ENCODE data around the gene TSPAN18. TPM values are rescaled to one million over a fixed set of nuclear protein-coding genes. Genes with fewer than 3 reads are reported as not detected.

The TSPAN18 gene
- total and polyA plus RNA-seq, 2 of the 4 experiments (the other 2 are of a cell fraction): 0.36 to 1.1 TPM

GRCh38 chr11:44944853-44945235 is 218.1 kb downstream of the TSPAN18 start:
- no peak overlapping the region for H2AK5ac ChIP-seq (ENCODE audit: low read depth, low read length)
- no peak overlapping the region for H2BK20ac ChIP-seq (ENCODE audit: low read depth, low read length)
- intact Hi-C loops (cut with micrococcal nuclease): no loop called here
- H4K5ac ChIP-seq (ENCODE audit: low read depth, low read length): no peak overlapping the region
- H2BK120ac ChIP-seq (ENCODE audit: low read depth, low read length): no peak overlapping the region
- H3K9me1 ChIP-seq (ENCODE audit: insufficient read depth, low read length): peaks cover 7% of the 10 kb centered on the region
- peak overlapping the region; percentile 52 for H2AK9ac ChIP-seq (replicated peaks; ENCODE audit: low read depth, low read length, poor library complexity)
- no peak overlapping the region for H4K91ac ChIP-seq (ENCODE audit: insufficient read depth, low read depth, low read length)
- H3K4me1 ChIP-seq (ENCODE audit: control insufficient read depth, insufficient read depth, low read length): peaks cover 2% of the 10 kb centered on the region; the same call in 1 of the 2 replicates
- dilution Hi-C loops (cut with HindIII; ENCODE audit: low sequenced_read_pairs, unreplicated experiment): no loop called here
- POLR2A ChIA-PET (ENCODE audit: unreplicated experiment): no interaction called here
- no peak overlapping the region for H3K18ac ChIP-seq (ENCODE audit: low read depth, low read length)
- no peak overlapping the region for H3K56ac ChIP-seq (ENCODE audit: extremely low read depth, insufficient read depth, low read length)
- H3K27ac ChIP-seq (ENCODE audit: insufficient read depth, low read length): no peak overlapping the region
- H3K36me3 ChIP-seq (ENCODE audit: control insufficient read depth, insufficient read depth, low read length): peaks cover 28% of the 10 kb centered on the region; the same call in 1 of the 2 replicates
- peaks cover 14 to 43% of the 10 kb centered on the region in 2 experiments for H3K79me1 ChIP-seq (ENCODE audit: low read depth in 1 of 2, low read length in 2 of 2)
- H2BK5ac ChIP-seq (ENCODE audit: low read depth, low read length, poor library complexity, severe bottlenecking): no peak overlapping the region
- H3K9me3 ChIP-seq (ENCODE audit: control insufficient read depth, insufficient read depth, low read length): no peaks in the 10 kb centered on the region
- H2AFZ ChIP-seq (replicated peaks; ENCODE audit: low read length, poor library complexity): peak overlapping the region; percentile 38
- ATAC-seq (ENCODE audit: low read depth) (no peak), DNase-seq (no peak)
- no TSS peak for BruUV-seq (replicated peaks)
- CTCF ChIA-PET: interaction anchor here (0.6 to 0.9 kb wide), 2 partner anchors 125 to 161 kb away, joined by 4 read pairs; no protein-coding TSS in a partner anchor
- H3K27me3 ChIP-seq (ENCODE audit: control insufficient read depth, insufficient read depth, low read length): no peaks in the 10 kb centered on the region
- no peak overlapping the region for H3K9ac ChIP-seq (ENCODE audit: low read depth, low read length)
- H4K8ac ChIP-seq (ENCODE audit: low read depth in 2 of 2, low read length in 2 of 2): no peak overlapping the region
- H3K14ac ChIP-seq (replicated peaks; ENCODE audit: low read depth, low read length): no peak overlapping the region
- H4K20me1 ChIP-seq (ENCODE audit: insufficient read depth, low read length): peaks cover 72% of the 10 kb centered on the region
- no peak overlapping the region for H2BK15ac ChIP-seq (ENCODE audit: low read depth, low read length)
- H3K4ac ChIP-seq (ENCODE audit: low read depth, low read length): no peak overlapping the region
- TF ChIP-seq POLR2A (IDR thresholded peaks at IDR 0.05; ENCODE audit: low read depth, low read length): no peak
- TF ChIP-seq CTCF (conservative IDR thresholded peaks at IDR 0.05; ENCODE audit: low read depth, low read length): no peak
- TF ChIP-seq MAFK (IDR thresholded peaks at IDR 0.05; ENCODE audit: low read depth, low read length): no peak
- TF ChIP-seq, protein P1, sequence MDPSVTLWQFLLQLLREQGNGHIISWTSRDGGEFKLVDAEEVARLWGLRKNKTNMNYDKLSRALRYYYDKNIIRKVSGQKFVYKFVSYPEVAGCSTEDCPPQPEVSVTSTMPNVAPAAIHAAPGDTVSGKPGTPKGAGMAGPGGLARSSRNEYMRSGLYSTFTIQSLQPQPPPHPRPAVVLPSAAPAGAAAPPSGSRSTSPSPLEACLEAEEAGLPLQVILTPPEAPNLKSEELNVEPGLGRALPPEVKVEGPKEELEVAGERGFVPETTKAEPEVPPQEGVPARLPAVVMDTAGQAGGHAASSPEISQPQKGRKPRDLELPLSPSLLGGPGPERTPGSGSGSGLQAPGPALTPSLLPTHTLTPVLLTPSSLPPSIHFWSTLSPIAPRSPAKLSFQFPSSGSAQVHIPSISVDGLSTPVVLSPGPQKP (IDR thresholded peaks at IDR 0.05; ENCODE audit: borderline replicate concordance, low read depth, low read length): no peak
- no peak for TF ChIP-seq RCOR1 (IDR thresholded peaks at IDR 0.05; ENCODE audit: insufficient replicate concordance, low read length)
- TF ChIP-seq CHD1 (IDR thresholded peaks at IDR 0.05; ENCODE audit: low read depth, low read length): no peak
- TF ChIP-seq FOS (IDR thresholded peaks at IDR 0.05; ENCODE audit: low read depth, low read length): no peak
- no peak for TF ChIP-seq RAD21 (IDR thresholded peaks at IDR 0.05; ENCODE audit: low read length)
- TF ChIP-seq BHLHE40 (IDR thresholded peaks at IDR 0.05; ENCODE audit: low read depth, low read length): no peak
- no peak for TF ChIP-seq NFE2L2 (IDR thresholded peaks at IDR 0.05; ENCODE audit: low read depth, low read length)
- no peak for TF ChIP-seq CEBPB (IDR thresholded peaks at IDR 0.05; ENCODE audit: low read depth, low read length)
- no peak for TF ChIP-seq MXI1 (IDR thresholded peaks at IDR 0.05; ENCODE audit: borderline replicate concordance, low read depth, low read length)
- TF ChIP-seq, protein P2, sequence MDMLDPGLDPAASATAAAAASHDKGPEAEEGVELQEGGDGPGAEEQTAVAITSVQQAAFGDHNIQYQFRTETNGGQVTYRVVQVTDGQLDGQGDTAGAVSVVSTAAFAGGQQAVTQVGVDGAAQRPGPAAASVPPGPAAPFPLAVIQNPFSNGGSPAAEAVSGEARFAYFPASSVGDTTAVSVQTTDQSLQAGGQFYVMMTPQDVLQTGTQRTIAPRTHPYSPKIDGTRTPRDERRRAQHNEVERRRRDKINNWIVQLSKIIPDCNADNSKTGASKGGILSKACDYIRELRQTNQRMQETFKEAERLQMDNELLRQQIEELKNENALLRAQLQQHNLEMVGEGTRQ (IDR thresholded peaks at IDR 0.05; ENCODE audit: low read depth, low read length): no peak
- no peak for TF ChIP-seq MAZ (IDR thresholded peaks at IDR 0.05; ENCODE audit: borderline replicate concordance, low read depth, low read length)
- no peak overlapping the region for H3K4me2 ChIP-seq (ENCODE audit: low read depth, low read length)
- no peak overlapping the region for H3K4me3 ChIP-seq (ENCODE audit: insufficient read depth, low read depth, low read length)
- in situ Hi-C loops (cut with MboI; ENCODE audit: low sequenced_read_pairs): no loop called here
- WGBS, 2 experiments (ENCODE audit: extremely low coverage in 2 of 2, insufficient read length in 1 of 2): no CpG with 5 or more reads among the region's 3 CpGs
- H3K23ac ChIP-seq (ENCODE audit: low read depth, low read length): no peak overlapping the region

Measured in IMR-90 (cell line).